ENCODE results near the gene MYH6.
A peak's percentile ranks its signal among the peaks of the same experiment; 100 is the strongest.
"Not testable (repeated sequence)": the region's sequence is repeated elsewhere in the genome, so short reads cannot be mapped to it uniquely, and the experiment has no call there.

MYH6 gene

GRCh38 chr14:23414254-23414653 is 6.2 kb upstream of the MYH6 start:
- DNase-seq, result no peak

DNA sequence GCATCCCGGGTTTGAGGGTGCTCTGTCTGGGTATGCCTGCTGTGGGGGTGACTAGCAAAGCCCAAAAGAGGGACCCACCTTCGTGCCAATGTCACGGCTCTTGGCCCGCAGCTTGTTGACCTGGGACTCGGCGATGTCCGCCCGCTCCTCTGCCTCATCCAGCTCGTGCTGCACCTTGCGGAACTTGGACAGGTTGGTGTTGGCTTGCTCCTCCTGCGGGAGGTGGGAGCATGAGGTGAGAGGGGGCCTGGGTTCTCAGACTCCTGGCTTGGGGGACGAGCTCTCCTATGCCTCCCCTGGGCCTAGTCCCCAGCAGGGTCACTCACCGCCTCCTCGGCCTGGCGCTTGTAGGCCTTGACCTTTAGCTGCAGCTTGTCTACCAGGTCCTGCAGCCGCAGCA is 5.6 kb upstream of the MYH6 start:
- no peak for DNase-seq

DNA sequence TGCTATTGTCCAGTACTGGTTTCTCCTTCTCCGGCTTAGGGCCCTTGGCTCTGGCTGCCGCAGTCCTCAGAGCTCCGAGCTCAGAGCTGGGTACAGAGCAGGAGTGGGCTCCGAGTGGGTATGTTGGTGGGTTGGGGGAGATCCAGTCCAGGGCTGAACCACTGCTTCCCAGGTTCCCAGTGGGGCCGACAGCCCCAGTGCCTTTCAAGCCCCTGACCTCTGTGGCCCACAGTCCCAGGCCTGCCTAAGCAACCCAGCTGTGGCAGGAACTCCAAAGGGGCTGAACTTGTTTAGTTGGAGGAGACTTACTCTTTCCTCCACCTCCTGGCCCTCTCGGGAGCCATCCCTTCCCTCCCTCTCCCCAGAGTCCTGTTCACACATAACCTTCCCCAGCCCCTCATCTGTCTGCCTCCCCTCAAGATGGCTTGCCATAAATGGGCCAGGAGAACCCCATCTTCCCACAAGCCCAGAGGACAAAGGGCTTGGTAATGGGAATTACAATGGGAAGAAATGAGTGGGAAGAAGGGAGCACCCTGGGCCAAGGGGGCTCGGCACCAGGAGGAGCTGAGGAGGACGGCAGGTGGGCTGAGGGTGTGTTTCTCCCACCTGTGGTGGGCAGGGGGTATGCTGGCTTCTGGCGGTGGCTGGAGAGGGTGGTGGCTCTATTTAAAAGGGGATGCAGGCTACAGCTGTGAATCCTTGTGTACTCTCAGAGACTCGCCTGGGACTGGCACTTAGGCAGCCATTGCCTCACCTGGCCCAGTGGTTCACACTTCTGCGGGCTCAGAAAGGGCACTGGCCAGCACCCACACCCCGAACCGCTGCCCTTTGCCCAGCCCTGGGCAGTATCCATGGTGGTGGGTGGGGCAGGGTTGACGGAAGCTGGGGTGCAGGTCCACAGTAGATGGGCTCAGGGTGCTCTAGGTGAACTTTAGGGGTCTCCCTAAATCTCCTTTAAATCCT is 3.8 kb upstream of the MYH6 start:
- no peak for DNase-seq

DNA sequence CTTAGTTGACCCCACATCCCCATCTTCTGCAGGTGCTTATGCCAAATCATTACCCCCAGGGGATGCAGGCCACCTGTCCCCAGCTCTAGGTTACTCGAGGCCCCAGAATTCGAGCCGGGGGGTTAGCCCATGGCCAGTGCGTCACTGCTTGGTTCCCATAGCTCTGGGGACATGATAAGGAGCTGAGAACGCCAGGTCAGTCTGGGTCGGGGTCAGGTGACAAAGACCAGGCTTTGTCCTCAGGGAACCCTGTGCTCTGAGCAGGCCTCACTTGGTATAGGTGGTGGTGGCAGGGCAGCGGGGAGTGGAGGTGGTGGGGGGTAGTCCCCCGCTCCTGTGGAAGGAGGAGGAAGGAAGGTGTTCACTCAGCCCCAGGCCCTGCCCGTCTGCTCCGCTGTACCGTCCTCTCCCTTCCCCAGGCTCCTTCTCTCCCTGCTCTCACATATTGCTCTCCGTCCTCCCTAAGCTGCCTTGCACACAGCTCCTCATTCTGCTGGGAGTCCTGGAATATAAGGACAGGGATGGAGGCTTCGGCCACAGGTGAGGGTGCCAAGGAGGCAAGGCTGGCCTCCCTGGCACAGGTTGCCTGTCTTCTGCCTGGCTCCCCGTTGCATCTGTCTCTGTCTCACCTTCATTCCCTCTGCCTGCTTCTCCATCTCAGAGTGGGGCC is 2.0 kb upstream of the MYH6 start:
- no peak for DNase-seq

DNA sequence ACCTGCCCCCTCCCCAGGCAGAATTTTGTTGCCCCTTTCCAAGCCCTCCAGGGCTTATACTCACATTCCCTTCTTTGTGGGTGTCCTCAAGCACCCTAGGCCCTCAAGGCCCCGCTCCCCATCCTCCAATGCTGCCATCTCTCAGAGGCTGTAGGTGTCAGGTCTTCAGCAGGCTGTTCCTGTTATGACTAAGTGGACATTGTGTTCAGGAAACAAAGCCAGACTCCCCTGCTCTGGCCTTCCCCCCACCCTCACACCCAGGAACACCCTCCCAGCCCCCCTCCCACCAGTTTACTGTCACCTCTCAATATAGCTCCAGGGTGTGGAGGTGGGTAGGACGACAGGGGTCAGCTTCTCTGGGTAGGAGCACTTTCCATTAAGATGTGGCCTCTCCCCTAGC is 1.4 kb upstream of the MYH6 start:
- no peak for DNase-seq

DNA sequence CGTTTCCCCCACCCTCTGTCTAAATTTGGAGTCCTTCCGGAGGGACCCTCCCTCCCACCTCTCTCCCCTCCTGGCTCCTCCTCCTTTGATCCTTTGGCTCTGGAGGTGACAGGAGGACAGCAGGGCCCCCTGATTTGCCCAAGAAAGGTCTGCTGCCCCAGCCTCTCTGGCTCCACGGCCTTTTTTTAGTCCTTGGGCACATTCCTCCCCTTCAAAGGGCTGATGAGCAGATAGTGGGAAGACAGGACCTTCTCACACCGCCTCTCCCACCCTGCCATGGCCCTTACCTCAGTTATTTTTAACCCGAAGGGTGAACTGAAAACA is 196 bp upstream of the MYH6 start:
- no peak for DNase-seq

DNA sequence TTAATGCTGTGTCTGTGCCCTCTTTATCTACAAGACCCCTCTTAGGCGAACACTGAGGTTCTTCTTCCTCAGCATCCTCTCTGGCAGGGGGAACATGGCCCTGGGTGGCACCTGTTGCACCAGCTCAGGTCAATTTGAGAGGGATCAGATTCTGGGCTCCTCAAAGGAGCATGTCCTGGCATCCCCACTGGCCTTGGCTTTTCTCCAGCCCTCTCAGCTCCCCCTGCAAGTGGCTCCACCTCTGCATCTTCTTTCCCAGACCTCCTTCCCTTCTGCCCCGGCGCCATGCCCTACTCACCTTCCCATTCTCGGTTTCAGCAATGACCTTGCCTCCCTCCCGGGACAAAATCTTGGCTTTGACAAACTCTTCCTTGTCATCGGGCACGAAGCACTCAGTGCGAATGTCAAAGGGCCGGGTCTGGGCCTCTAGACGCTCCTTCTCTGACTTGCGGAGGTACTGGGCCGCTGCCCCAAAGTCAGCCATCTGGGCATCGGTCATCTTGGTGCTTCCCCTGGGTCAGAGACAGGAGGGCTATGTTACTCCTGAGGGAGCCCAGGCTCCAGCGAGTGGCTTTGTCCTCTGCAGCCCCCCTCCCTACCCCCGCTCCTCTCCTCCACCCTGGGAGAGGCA is 1.2 kb downstream of the MYH6 start:
- DNase-seq, result no peak

- DNase-seq, result peak in 9 of 14 donors; percentile 2 to 49 (median 7)
These were observed 1.8 kb downstream of the MYH6 start for GRCh38 chr14:23406244-23406643.

DNA sequence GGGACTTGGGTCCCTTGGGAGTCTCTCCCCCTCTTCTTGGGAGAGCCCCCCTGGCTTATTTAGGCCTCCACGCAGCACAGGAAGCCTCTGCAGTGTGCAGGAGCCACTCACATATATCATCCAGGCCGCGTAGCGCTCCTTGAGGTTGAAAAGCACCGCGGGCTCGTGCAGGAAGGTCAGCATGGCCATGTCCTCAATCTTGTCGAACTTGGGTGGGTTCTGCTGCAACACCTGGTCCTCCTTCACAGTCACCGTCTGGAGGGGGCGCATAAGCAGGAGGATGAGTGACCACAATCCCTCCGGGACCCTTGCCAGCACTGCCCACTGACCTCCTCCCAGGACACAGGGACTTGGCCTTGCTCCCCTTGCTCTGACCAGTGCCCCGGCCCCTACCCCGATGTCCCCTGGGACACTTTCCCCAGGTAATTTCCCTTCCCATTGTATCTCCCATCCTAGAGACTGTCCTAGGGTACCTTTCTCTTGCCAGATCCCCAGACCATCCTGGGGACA is 2.5 kb downstream of the MYH6 start:
- DNase-seq, result no peak

- no peak for DNase-seq
These were observed 3.0 kb downstream of the MYH6 start for GRCh38 chr14:23405096-23405495.

- DNase-seq, result no peak
These were observed 3.7 kb downstream of the MYH6 start for GRCh38 chr14:23404331-23404900.

DNA sequence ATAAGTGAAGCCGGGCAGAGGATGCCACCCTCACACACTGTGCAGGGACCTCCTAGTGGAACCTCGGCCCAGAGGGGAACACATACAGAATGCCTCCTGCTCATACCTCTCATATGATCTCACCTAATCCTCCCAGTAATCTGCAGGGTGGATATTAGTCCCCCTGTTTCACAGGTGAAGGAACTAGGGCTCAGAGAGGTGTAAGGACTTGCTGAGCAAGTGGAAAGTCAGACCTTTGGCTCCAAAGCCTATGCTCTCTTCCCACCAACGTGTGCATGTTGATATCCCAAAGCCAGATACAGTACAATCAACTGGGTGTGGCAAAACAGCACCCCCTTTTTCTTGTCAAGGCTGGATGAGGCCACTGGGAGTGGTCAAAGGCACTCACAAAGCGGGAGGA is 4.2 kb downstream of the MYH6 start:
- DNase-seq, result no peak

DNA sequence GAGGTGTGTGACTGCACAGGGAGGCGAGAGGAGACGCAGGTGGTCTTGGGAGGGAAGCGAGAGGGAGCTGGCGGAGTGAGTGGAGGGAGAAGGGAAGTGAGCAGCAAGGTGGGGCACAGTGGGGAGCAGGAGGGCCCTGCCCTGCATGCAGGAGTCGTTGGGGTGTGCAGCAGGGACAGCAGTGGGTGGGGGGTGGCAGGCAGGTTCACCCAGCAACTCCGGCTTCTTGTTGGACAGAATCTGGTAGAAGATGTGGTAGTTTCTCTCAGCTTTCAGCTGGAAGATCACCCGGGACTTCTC is 5.0 kb downstream of the MYH6 start:
- DNase-seq, result no peak

- no peak for DNase-seq
These were observed 5.6 kb downstream of the MYH6 start for GRCh38 chr14:23402296-23403138.

GRCh38 chr14:23401291-23401690 is 6.8 kb downstream of the MYH6 start:
- no peak for DNase-seq

DNA sequence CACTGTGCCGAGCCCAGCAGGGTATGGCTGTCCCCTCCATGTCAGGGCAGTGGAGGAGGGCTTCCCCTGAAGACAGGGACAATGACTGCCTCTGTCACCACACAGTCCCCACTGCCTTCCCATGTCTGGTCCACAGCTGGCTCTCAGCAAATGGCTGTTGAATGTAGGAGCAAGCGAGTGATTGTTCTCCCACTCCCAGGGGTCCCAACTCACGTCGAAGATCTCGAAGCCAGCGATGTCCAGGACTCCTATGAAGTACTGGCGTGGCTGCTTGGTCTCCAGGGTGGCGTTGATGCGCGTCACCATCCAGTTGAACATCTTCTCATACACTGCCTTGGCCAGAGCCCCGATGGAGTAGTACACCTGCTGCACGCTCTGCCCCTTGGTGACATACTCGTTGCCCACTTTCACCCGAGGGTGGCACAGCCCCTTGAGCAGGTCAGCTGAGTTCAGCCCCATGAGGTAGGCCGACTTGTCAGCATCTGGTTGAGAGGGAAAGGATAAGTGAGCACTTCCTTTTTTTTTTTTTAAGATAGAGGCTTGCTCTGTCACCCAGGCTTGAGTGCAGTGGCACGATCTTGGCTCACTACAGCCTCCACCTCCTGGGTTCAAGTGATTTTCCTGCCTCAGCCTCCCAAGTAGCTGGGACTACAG is 7.5 kb downstream of the MYH6 start:
- not testable (repeated sequence) for DNase-seq

- no peak for DNase-seq
These were observed 8.5 kb downstream of the MYH6 start for GRCh38 chr14:23399591-23399990.

DNA sequence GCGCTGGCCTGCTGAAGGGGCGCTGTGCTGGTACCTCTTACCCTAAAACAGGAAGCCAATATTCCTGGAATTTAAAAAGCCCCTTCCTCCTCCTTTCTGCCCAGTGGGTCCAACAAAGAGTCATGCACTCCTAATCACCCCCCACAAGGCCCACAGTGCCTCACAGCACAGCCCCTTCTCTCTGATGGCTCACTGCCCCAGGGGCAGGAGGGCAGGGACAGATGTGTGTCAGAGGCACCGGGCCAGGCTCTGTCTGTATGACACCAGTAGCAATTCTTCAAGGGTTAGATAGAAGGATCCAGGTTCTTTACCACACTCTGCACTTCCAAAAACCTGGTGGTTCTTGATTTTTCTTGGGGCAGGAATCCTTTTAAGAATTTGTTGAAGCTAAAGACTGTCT is 8.9 kb downstream of the MYH6 start:
- DNase-seq, result no peak

DNA sequence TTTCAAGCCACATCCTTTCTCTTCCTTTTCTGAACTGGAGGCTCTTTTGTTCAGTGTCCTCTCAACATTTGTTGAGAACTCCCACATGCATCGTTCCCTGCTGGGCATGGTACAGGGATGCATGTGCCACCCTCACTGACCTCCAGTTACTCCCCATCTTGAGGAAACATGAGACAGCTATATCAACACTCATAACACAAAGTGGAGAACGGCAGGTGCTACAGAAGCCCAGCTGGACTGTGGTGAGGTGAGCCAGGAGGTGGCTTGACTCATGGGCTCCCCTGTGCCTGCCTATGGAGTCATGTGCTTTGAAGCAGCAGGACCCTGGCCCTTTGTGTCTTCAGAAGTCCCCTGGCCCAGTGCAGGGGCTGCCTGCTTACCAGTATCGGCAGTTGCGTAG is 9.7 kb downstream of the MYH6 start:
- DNase-seq, result no peak

DNA sequence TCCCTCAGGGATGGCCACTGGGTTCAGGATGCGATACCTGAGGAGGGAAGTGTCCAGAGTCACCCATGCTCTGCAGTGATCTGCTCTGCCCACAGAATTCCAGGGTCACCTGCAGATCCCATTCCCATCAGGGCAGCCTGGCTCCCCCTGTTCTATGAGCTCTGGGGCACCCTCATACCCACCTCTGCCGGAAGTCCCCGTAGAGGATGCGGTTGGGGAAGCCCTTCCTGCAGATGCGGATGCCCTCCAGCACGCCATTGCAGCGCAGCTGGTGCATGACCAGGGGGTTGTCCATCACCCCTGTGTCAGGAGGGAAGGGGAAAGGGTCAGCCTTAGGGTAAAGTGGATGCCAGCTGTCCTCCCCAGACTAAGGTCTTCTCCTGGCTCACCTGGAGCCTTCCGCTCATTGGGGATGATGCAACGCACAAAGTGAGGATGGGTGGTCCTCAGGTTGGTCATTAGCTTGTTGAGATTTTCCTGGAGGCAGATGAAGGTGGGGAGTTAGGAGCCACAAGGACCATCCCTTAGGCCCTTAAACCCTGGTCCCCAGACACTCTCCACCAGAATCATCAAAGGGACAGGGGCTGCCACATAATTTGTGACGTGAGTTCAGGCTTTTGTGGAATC is 11.2 kb downstream of the MYH6 start:
- no peak for DNase-seq

DNA sequence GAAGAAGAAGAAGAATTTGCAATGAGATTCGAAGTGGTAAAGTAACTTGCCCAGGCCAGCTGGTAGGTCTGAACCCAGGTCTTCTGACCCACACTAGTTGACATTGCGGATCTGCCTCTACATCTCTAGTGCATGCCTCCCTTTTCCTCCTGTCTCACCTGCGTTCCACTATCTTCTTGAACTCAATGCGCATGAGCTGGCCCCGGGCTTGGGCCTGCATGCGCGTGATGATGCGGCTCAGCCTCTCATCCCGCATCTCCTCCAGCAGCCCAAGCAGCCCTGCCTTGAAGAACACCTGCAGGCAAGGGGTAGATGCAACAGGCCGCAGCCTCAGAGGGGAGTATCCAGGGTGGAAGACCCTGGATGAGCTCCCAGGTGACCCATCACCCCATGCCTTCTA is 11.9 kb downstream of the MYH6 start:
- no peak for DNase-seq

All from C1 segment of cervical spinal cord (tissue), 14 donors.